ENCODE results near the gene NTF4. TPM values are rescaled to one million over a fixed set of nuclear protein-coding genes. Genes with fewer than 3 reads are reported as not detected.

NTF4 gene
- total and polyA plus RNA-seq, 2 of the 8 experiments (the other 6 are each of a cell fraction or from before 2014, with no cell fraction given), result 3.1 to 6.5 TPM

GRCh38 chr19:49102303-49102702 is 37.7 kb upstream of the NTF4 start (continued):
- TF ChIP-seq POU5F1 (IDR thresholded peaks at IDR 0.05; ENCODE audit: low read depth, low read length), result no peak
- no peak for TF ChIP-seq ATF3 (IDR thresholded peaks at IDR 0.05; ENCODE audit: insufficient read depth, low read depth, low read length)
- TF ChIP-seq RAD21 (IDR thresholded peaks at IDR 0.05 in 1 of 2, conservative IDR thresholded peaks at IDR 0.05 in 1 of 2; ENCODE audit: low read depth in 2 of 2, low read length in 2 of 2), result no peak

Measured in H1 (cell line).